ENCODE measurements around the gene DNLZ. TPM values are rescaled to one million over a fixed set of nuclear protein-coding genes. Genes with fewer than 3 reads are reported as not detected.

The DNLZ gene
- total RNA-seq, 2 experiments from 2014 or later, result 16.8 to 21.2 TPM

DNA sequence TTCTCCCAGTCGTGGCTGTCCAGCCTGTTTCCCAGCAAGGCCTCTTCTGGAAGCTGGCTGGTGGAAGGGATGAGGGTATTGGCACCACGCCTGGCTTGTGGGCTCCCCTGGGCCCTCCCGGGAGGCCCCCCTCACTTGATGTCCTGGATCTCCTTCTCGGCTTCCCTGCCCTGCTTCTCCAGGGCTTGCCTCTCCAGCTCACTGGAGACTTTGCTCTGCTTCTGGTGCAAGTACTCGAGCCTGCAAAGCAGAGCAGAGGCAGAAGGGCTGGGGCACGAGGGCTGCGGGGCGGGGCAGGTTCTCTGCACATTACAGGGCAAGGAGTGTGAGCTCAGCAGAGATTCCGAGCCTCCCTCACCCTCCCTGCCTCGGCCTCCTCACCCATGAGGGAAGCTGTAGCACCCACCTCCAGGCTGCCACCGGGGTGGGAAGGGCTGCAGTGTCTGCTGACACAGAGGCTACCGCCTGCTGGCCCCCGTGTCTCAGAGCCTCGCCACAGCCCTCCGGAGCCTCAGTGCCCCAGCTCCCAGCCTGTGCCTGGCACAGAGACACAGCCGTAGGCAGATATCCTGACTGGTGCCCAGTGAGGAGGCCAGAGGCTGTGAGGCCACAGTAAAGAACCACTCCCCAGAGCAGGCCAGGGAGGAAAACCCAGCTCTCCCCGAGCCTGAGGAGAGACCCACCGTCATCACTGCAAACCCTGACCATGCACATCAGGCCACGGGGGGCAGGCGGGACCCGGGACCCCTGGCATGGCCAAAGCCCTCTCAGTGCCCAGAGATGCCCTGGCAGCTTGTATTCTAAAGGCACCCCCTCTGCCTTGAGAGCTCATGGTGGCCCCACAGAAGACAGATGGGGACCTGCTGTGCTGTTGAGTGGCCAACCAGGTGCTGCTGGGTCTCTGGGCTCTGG is 29.2 kb upstream of the DNLZ start:
- Histone ChIP-seq H3K9me2 (ENCODE audit: insufficient read depth, low read length) (no peaks in the 10 kb centered on the region), H3K36me3 (ENCODE audit: insufficient read depth, low read length) (peaks cover 94% of the 10 kb centered on the region), H3K4me2 (ENCODE audit: low read length) (no peak overlapping the region), H3K79me2 (ENCODE audit: insufficient read depth, low read depth, low read length) (peaks cover 2% of the 10 kb centered on the region), H3K4me1 (ENCODE audit: insufficient read depth, low read length, poor library complexity, severe bottlenecking) (no peaks in the 10 kb centered on the region), H3K4me3 (ENCODE audit: low read depth, low read length, poor library complexity, severe bottlenecking) (no peak overlapping the region), H2AFZ (ENCODE audit: low read length) (no peak overlapping the region), H3K9me3 (ENCODE audit: low read length) (no peaks in the 10 kb centered on the region), H3K27ac (ENCODE audit: low read depth, low read length, poor library complexity, severe bottlenecking) (no peak overlapping the region), H4K20me1 (ENCODE audit: insufficient read depth, low read length) (no peaks in the 10 kb centered on the region)
- ChIA-PET POLR2A (no interaction called here), CTCF (ENCODE audit: unreplicated experiment) (no interaction called here)
- DNase-seq (ENCODE audit: low spot score), result no peak
- BruUV-seq (replicated peaks), result no TSS peak
- TF ChIP-seq, protein P1, sequence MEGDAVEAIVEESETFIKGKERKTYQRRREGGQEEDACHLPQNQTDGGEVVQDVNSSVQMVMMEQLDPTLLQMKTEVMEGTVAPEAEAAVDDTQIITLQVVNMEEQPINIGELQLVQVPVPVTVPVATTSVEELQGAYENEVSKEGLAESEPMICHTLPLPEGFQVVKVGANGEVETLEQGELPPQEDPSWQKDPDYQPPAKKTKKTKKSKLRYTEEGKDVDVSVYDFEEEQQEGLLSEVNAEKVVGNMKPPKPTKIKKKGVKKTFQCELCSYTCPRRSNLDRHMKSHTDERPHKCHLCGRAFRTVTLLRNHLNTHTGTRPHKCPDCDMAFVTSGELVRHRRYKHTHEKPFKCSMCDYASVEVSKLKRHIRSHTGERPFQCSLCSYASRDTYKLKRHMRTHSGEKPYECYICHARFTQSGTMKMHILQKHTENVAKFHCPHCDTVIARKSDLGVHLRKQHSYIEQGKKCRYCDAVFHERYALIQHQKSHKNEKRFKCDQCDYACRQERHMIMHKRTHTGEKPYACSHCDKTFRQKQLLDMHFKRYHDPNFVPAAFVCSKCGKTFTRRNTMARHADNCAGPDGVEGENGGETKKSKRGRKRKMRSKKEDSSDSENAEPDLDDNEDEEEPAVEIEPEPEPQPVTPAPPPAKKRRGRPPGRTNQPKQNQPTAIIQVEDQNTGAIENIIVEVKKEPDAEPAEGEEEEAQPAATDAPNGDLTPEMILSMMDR (conservative IDR thresholded peaks at IDR 0.05; ENCODE audit: low read length), result no peak
- no peak for TF ChIP-seq EZH2phosphoT487 (IDR thresholded peaks at IDR 0.05; ENCODE audit: borderline replicate concordance, low read depth, low read length)
- intact Hi-C loops (cut with micrococcal nuclease; ENCODE audit: unreplicated experiment), result no loop called here

DNA sequence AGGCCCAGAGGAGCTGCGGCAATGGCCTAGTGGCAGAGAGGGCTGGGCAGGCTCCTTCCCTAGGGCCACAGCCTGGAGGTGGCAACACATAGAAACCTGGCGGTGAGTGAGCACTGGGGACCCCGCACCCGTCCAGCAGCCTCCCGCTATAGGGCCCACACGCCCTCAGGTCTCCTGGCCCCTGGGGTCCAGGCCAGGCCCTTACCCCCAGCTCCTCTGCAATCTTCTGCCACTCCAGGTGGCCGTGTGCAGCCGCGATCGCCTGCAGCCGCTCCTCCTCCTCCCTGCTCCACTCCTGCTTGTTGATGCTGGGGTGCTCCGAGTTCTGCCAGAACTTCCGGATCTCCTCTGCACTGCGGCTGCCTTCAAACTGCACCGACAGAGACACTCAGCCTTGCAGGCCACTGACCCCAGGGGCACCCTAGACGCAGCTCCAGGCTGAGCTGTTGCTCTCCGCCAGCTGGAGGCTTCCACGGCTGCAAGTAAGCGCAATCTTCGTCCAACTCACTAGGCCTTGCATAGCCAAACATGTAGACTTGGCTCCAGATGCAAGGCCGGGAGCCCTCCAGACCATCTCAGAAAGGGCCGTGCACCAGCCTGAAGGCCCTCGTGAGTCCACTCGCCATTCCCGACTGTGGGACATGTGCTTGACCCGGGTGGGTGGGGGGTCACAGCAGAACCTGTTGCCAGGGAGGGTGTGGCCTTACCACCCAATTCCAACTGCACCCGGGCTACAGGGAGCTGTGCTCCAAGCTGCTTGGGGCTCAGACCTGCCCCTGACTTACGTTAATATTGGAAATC is 28.4 kb upstream of the DNLZ start:
- ChIA-PET POLR2A (no interaction called here), CTCF (ENCODE audit: unreplicated experiment) (no interaction called here)
- no peaks in the 10 kb centered on the region for H3K9me2 ChIP-seq (ENCODE audit: insufficient read depth, low read length)
- H3K79me2 ChIP-seq (ENCODE audit: insufficient read depth, low read depth, low read length), result no peaks in the 10 kb centered on the region
- no peak for TF ChIP-seq EZH2phosphoT487 (IDR thresholded peaks at IDR 0.05; ENCODE audit: borderline replicate concordance, low read depth, low read length)
- TF ChIP-seq, protein P1 (conservative IDR thresholded peaks at IDR 0.05; ENCODE audit: low read length), result no peak
- no peak for DNase-seq (ENCODE audit: low spot score)
- no peaks in the 10 kb centered on the region for H3K4me1 ChIP-seq (ENCODE audit: insufficient read depth, low read length, poor library complexity, severe bottlenecking)
- H3K9me3 ChIP-seq (ENCODE audit: low read length), result no peaks in the 10 kb centered on the region
- BruUV-seq (replicated peaks), result no TSS peak
- H3K4me3 ChIP-seq (ENCODE audit: low read depth, low read length, poor library complexity, severe bottlenecking), result no peak overlapping the region
- H3K27ac ChIP-seq (ENCODE audit: low read depth, low read length, poor library complexity, severe bottlenecking), result no peak overlapping the region
- intact Hi-C loops (cut with micrococcal nuclease; ENCODE audit: unreplicated experiment), result no loop called here
- peaks cover 96% of the 10 kb centered on the region for H3K36me3 ChIP-seq (ENCODE audit: insufficient read depth, low read length)
- H3K4me2 ChIP-seq (ENCODE audit: low read length), result no peak overlapping the region
- no peak overlapping the region for H2AFZ ChIP-seq (ENCODE audit: low read length)
- H4K20me1 ChIP-seq (ENCODE audit: insufficient read depth, low read length), result no peaks in the 10 kb centered on the region
